H9 (cell line): ENCODE data around the gene B3GNT5. TPM values are rescaled to one million over a fixed set of nuclear protein-coding genes. Genes with fewer than 3 reads are reported as not detected.

Source experiments
- DNase-seq: peaks from one replicate; pipeline ENCODE4 v3.0.0-alpha.2; 2017
- H2AFZ ChIP-seq: one replicate; pipeline ENCODE4 v1.6.1; 2013; ENCODE audit warnings: mild to moderate bottlenecking, low read length, control low read depth, moderate library complexity
- H2AK5ac ChIP-seq: 2 replicates; pipeline ENCODE4 v1.6.1; 2013; ENCODE audit warnings: low read length, control low read depth, mixed read lengths; ENCODE audit not compliant: insufficient read length
- H2BK120ac ChIP-seq: one replicate; pipeline ENCODE4 v1.6.1; 2013; ENCODE audit warnings: low read depth, mild to moderate bottlenecking, low read length, control low read depth, inconsistent platforms; ENCODE audit not compliant: poor library complexity, severe bottlenecking
- H2BK12ac ChIP-seq: 2 replicates; pipeline ENCODE4 v1.6.1; 2013; ENCODE audit warnings: low read length, control low read depth, mixed read lengths, low read depth; ENCODE audit not compliant: insufficient read length
- H2BK15ac ChIP-seq: 2 replicates; pipeline ENCODE4 v1.6.1; 2013; ENCODE audit warnings: low read depth, low read length, control low read depth
- H2BK20ac ChIP-seq: one replicate; pipeline ENCODE4 v1.6.1; 2013; ENCODE audit warnings: low read depth, mild to moderate bottlenecking, low read length, control low read depth, inconsistent platforms; ENCODE audit not compliant: poor library complexity, severe bottlenecking
- H2BK5ac ChIP-seq: 2 replicates; pipeline ENCODE4 v1.6.1; 2013; ENCODE audit warnings: low read length, control low read depth, mixed read lengths; ENCODE audit not compliant: insufficient read length
- H3K14ac ChIP-seq: 2 replicates; pipeline ENCODE4 v1.6.1; 2013; ENCODE audit warnings: low read length, control low read depth; ENCODE audit not compliant: insufficient read depth
- H3K18ac ChIP-seq: 2 replicates; pipeline ENCODE4 v1.6.1; 2013; ENCODE audit warnings: low read depth, mild to moderate bottlenecking, mixed read lengths, low read length, control low read depth; ENCODE audit not compliant: insufficient read length
- H3K23ac ChIP-seq: 2 replicates; pipeline ENCODE4 v1.6.1; 2013; ENCODE audit warnings: low read length, control low read depth, mixed read lengths, low read depth; ENCODE audit not compliant: insufficient read length
- H3K23me2 ChIP-seq: 2 replicates; pipeline ENCODE4 v1.6.1; 2013; ENCODE audit warnings: low read depth, mild to moderate bottlenecking, mixed read lengths, low read length, control low read depth; ENCODE audit not compliant: insufficient read length, poor library complexity, severe bottlenecking
- H3K27ac ChIP-seq: 2 replicates; pipeline ENCODE4 v1.5.1; 2013; ENCODE audit warnings: low read length, control low read depth, mixed read lengths, low read depth; ENCODE audit not compliant: insufficient read length
- H3K27me3 ChIP-seq: 2 replicates; pipeline ENCODE4 v1.6.1; 2013; ENCODE audit warnings: low read length, control low read depth, inconsistent platforms; ENCODE audit not compliant: insufficient read depth
- H3K4ac ChIP-seq: 2 replicates; pipeline ENCODE4 v1.6.1; 2013; ENCODE audit warnings: low read depth, mild to moderate bottlenecking, control low read depth, inconsistent platforms, low read length, moderate library complexity
- H3K4me1 ChIP-seq: 2 replicates; pipeline ENCODE4 v1.6.1; 2013; ENCODE audit warnings: low read length, control low read depth, inconsistent platforms; ENCODE audit not compliant: insufficient read depth
- H3K4me2 ChIP-seq: 2 replicates; pipeline ENCODE4 v1.6.1; 2013; ENCODE audit warnings: low read length, control low read depth, mixed read lengths; ENCODE audit not compliant: insufficient read length, insufficient read depth
- H3K56ac ChIP-seq: 2 replicates; pipeline ENCODE4 v1.6.1; 2013; ENCODE audit warnings: low read depth, mild to moderate bottlenecking, mixed read lengths, low read length, control low read depth; ENCODE audit not compliant: insufficient read length
- H3K79me1 ChIP-seq: 2 replicates; pipeline ENCODE4 v1.6.1; 2013; ENCODE audit warnings: low read depth, mild to moderate bottlenecking, moderate library complexity, low read length, control low read depth, inconsistent platforms; ENCODE audit not compliant: insufficient read depth, poor library complexity, severe bottlenecking
- H3K79me2 ChIP-seq: 2 replicates; pipeline ENCODE4 v1.6.1; 2013; ENCODE audit warnings: low read length, control low read depth, inconsistent platforms; ENCODE audit not compliant: insufficient read depth
- H3K9ac ChIP-seq: 2 replicates; pipeline ENCODE4 v1.6.1; 2013; ENCODE audit warnings: low read length, control low read depth, mixed read lengths; ENCODE audit not compliant: insufficient read length; ENCODE audit errors: extremely low read depth
- H3K9me3 ChIP-seq: one replicate; pipeline ENCODE4 v1.6.1; 2013; ENCODE audit warnings: low read depth, low read length, inconsistent platforms; ENCODE audit not compliant: control insufficient read depth
- H3T11ph ChIP-seq: one replicate; pipeline ENCODE4 v1.6.1; 2013; ENCODE audit warnings: mild to moderate bottlenecking, low read length, control low read depth, inconsistent platforms
- H4K20me1 ChIP-seq: one replicate; pipeline ENCODE4 v1.6.1; 2013; ENCODE audit not compliant: control insufficient read depth, insufficient read length, insufficient read depth
- H4K5ac ChIP-seq: 2 replicates; pipeline ENCODE4 v1.6.1; 2013; ENCODE audit warnings: low read depth, mild to moderate bottlenecking, mixed read lengths, low read length, control low read depth; ENCODE audit not compliant: insufficient read length
- H4K8ac ChIP-seq: replicated peaks from 2 replicates; pipeline ENCODE4 v1.6.1; 2013; ENCODE audit warnings: low read length, control low read depth, mixed read lengths, low read depth; ENCODE audit not compliant: insufficient read length
- H4K91ac ChIP-seq: 2 replicates; pipeline ENCODE4 v1.6.1; 2013; ENCODE audit warnings: low read depth, mild to moderate bottlenecking, moderate library complexity, mixed read lengths, low read length, control low read depth; ENCODE audit not compliant: insufficient read length
- H3K27ac Mint-ChIP-seq, 3 experiments: 2 replicates in 2 of 3; 3 replicates in 1 of 3; pipeline ENCODE4 v1.8.0; 2020 to 2021; ENCODE audit warnings: mixed read lengths in 3 of 3, mild to moderate bottlenecking in 1 of 3, moderate library complexity in 1 of 3
- H3K27me3 Mint-ChIP-seq: 2 replicates; pipeline ENCODE4 v1.8.0; 2021; ENCODE audit warnings: low read depth, mild to moderate bottlenecking, moderate library complexity, mixed read lengths
- H3K36me3 Mint-ChIP-seq, 3 experiments: 2 replicates in 2 of 3; 3 replicates in 1 of 3; pipeline ENCODE4 v1.8.0; 2020 to 2021; ENCODE audit warnings: low read depth in 3 of 3, mixed read lengths in 3 of 3; ENCODE audit not compliant: insufficient read depth in 1 of 3
- H3K4me1 Mint-ChIP-seq, 2 experiments: 2 replicates each; pipeline ENCODE4 v1.8.0; 2020; ENCODE audit warnings: mixed read lengths in 2 of 2
- H3K4me3 Mint-ChIP-seq, 2 experiments: 2 replicates in 1 of 2; 3 replicates in 1 of 2; pipeline ENCODE4 v1.8.0; 2020 to 2021; ENCODE audit warnings: mild to moderate bottlenecking in 2 of 2, mixed read lengths in 2 of 2, moderate library complexity in 1 of 2
- H3K9me3 Mint-ChIP-seq, 2 experiments: 2 replicates in 1 of 2; 3 replicates in 1 of 2; pipeline ENCODE4 v1.8.0; 2020; ENCODE audit warnings: mild to moderate bottlenecking in 2 of 2, mixed read lengths in 2 of 2, moderate library complexity in 1 of 2
- WGBS: extraction: QIAGEN DNeasy Blood & Tissue Kit; methylation state at CpG from one replicate; pipeline ENCODE4 v1.1.7; 2013; ENCODE audit warnings: missing lambda C conversion rate, low lambda C conversion rate, mixed read lengths; ENCODE audit not compliant: insufficient read length; ENCODE audit errors: extremely low coverage; 5-methylcytosine and 5-hydroxymethylcytosine counted together
- total RNA-seq: library from RNA; stranded (reverse); gene quantifications from 2 replicates; pipeline ENCODE4 v1.2.1, GENCODE V29; 2021
- TF ChIP-seq, protein P1 (sequence below): fragments of 200-600 bp; sonication (generic); conservative IDR thresholded peaks from 3 replicates; pipeline ENCODE4 v1.8.0; 2021; ENCODE audit warnings: antibody characterized with exemption, mild to moderate bottlenecking

B3GNT5 gene
- total RNA-seq, 1 experiment from 2014 or later: 7.3 TPM

DNA sequence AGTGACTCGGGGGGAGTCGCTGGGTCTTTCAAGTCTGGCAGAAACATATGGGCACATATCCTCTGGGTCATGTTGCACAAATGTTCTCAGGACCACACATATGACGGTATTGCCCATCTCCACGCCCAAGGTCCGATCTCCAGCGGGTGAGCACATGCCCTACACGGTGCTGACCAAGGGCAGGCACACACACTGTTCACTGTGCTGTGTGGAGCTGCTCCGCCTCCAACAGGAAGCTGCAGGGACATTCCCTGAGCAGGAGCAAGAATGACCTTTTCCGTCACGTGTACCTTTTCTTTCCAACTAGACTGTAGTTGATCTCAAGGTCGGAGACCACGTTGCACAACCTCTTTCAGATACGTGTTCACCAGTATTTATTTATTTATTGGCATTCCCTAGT, 41.7 kb upstream of the B3GNT5 start:
- Histone ChIP-seq H3K23me2 (no peaks in the 10 kb centered on the region), H3K14ac (no peak overlapping the region; the same call in 1 of the 2 replicates), H4K20me1 (no peaks in the 10 kb centered on the region), H4K5ac (no peak overlapping the region), H3K56ac (no peak overlapping the region), H2BK15ac (no peak overlapping the region), H4K8ac (no peak overlapping the region), H3K27me3 (no peaks in the 10 kb centered on the region), H2AFZ (no peak overlapping the region), H3K23ac (no peak overlapping the region), H2BK120ac (no peak overlapping the region), H3K79me1 (no peaks in the 10 kb centered on the region), H3K4me1 (0 out of 2 replicates have a peak, but pooled peaks cover 3% of the 10 kb centered on the region), H3K9me3 (no peaks in the 10 kb centered on the region), H3T11ph (no peak overlapping the region), H2BK5ac (no peak overlapping the region), H3K4me2 (no peak overlapping the region), H3K9ac (no peak overlapping the region), H3K79me2 (no peaks in the 10 kb centered on the region), H2BK12ac (no peak overlapping the region), H3K4ac (no peak overlapping the region), H3K18ac (no peak overlapping the region), H2BK20ac (no peak overlapping the region), H2AK5ac (no peak overlapping the region), H3K27ac (no peak overlapping the region), H4K91ac (no peak overlapping the region)
- TF ChIP-seq, protein P1, sequence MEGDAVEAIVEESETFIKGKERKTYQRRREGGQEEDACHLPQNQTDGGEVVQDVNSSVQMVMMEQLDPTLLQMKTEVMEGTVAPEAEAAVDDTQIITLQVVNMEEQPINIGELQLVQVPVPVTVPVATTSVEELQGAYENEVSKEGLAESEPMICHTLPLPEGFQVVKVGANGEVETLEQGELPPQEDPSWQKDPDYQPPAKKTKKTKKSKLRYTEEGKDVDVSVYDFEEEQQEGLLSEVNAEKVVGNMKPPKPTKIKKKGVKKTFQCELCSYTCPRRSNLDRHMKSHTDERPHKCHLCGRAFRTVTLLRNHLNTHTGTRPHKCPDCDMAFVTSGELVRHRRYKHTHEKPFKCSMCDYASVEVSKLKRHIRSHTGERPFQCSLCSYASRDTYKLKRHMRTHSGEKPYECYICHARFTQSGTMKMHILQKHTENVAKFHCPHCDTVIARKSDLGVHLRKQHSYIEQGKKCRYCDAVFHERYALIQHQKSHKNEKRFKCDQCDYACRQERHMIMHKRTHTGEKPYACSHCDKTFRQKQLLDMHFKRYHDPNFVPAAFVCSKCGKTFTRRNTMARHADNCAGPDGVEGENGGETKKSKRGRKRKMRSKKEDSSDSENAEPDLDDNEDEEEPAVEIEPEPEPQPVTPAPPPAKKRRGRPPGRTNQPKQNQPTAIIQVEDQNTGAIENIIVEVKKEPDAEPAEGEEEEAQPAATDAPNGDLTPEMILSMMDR: no peak
- Mint-ChIP-seq H3K36me3 (peaks cover 0 to 6% (median 2%) of the 10 kb centered on the region in 3 experiments; a peak in 3 of 7 replicates), H3K27ac (no peak overlapping the region), H3K4me1 (peaks cover 3 to 7% of the 10 kb centered on the region in 2 experiments), H3K4me3 (no peak overlapping the region), H3K9me3 (peaks cover 0 to 7% of the 10 kb centered on the region in 2 experiments; a peak in 3 of 5 replicates), H3K27me3 (no peaks in the 10 kb centered on the region)
- no peak for DNase-seq
- no CpG with 5 or more reads among the region's 13 CpGs for WGBS
